ENCODE measurements around the gene COBLL1. TPM values are rescaled to one million over a fixed set of nuclear protein-coding genes. Genes with fewer than 3 reads are reported as not detected.

The COBLL1 gene
- total and polyA plus RNA-seq, 2 experiments from 2014 or later = 87.3 to 146 TPM

- 48% methylated on average over 2 of the region's 2 CpGs for WGBS (ENCODE audit: low lambda C conversion rate, missing lambda C conversion rate)
- no peak for DNase-seq (ENCODE audit: low spot score)
- Histone ChIP-seq H3K9me3 (ENCODE audit: low read depth) (no peaks in the 10 kb centered on the region), H3K4me3 (no peak overlapping the region), H2AFZ (no peak overlapping the region), H3K4me2 (no peak overlapping the region), H3K27me3 (no peaks in the 10 kb centered on the region), H3K36me3 (replicated peaks; ENCODE audit: insufficient read depth, low read depth) (no peaks in the 10 kb centered on the region), H3K4me1 (ENCODE audit: insufficient read depth) (no peaks in the 10 kb centered on the region), H4K20me1 (ENCODE audit: insufficient read depth, poor library complexity, severe bottlenecking) (no peaks in the 10 kb centered on the region), H3K9me2 (replicated peaks; ENCODE audit: insufficient read depth) (no peaks in the 10 kb centered on the region), H3K79me2 (no peaks in the 10 kb centered on the region), H3K27ac (no peak overlapping the region)
- no peak for TF ChIP-seq EZH2 (IDR thresholded peaks at IDR 0.05; ENCODE audit: borderline replicate concordance)
- TF ChIP-seq CTCF (IDR thresholded peaks at IDR 0.05; ENCODE audit: poor library complexity) = no peak
- no peak for TF ChIP-seq EZH2phosphoT487 (IDR thresholded peaks at IDR 0.05; ENCODE audit: low read depth, severe bottlenecking, unreplicated experiment)
Measured at GRCh38 chr2:164879901-164880535, 38.4 kb upstream of the COBLL1 start.

DNA sequence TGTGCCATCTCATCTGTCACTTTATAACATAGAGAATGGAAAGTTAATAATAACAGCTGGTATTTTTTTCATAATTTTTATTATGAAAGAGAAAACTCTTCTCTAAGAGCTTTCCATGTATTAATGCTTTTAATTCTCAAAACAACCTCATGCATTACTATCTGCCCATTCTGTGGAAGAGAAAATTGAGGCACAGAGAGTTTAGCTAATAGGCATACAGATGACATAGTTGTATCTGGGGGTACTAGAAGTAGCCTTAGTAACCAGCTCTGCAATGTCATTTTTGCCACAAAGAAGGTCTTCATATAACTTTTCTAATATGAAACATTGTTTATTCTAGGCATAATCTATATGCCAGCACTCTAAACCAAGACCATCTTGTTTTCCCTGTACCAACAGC lies 36.3 kb upstream of the COBLL1 start:
- TF ChIP-seq EZH2 (IDR thresholded peaks at IDR 0.05; ENCODE audit: borderline replicate concordance) (no peak), CTCF (IDR thresholded peaks at IDR 0.05; ENCODE audit: poor library complexity) (no peak), EZH2phosphoT487 (IDR thresholded peaks at IDR 0.05; ENCODE audit: low read depth, severe bottlenecking, unreplicated experiment) (no peak)
- no peaks in the 10 kb centered on the region for H3K27me3 ChIP-seq
- H3K79me2 ChIP-seq = no peaks in the 10 kb centered on the region
- H3K9me3 ChIP-seq (ENCODE audit: low read depth) = no peaks in the 10 kb centered on the region
- H4K20me1 ChIP-seq (ENCODE audit: insufficient read depth, poor library complexity, severe bottlenecking) = no peaks in the 10 kb centered on the region
- no peak overlapping the region for H3K4me2 ChIP-seq
- no peak overlapping the region for H2AFZ ChIP-seq
- no peak for DNase-seq (ENCODE audit: low spot score)
- no peak overlapping the region for H3K27ac ChIP-seq
- no peak overlapping the region for H3K4me3 ChIP-seq
- H3K36me3 ChIP-seq (replicated peaks; ENCODE audit: insufficient read depth, low read depth) = no peaks in the 10 kb centered on the region
- no peaks in the 10 kb centered on the region for H3K9me2 ChIP-seq (replicated peaks; ENCODE audit: insufficient read depth)
- H3K4me1 ChIP-seq (ENCODE audit: insufficient read depth) = no peaks in the 10 kb centered on the region

GRCh38 chr2:164877169-164877568 lies 35.5 kb upstream of the COBLL1 start:
- WGBS (ENCODE audit: low lambda C conversion rate, missing lambda C conversion rate) = 98% methylated on average over 4 of the region's 4 CpGs
- no peaks in the 10 kb centered on the region for H3K9me3 ChIP-seq (ENCODE audit: low read depth)
- H2AFZ ChIP-seq = no peak overlapping the region
- H3K27ac ChIP-seq = no peak overlapping the region
- no peaks in the 10 kb centered on the region for H3K9me2 ChIP-seq (replicated peaks; ENCODE audit: insufficient read depth)
- no peak overlapping the region for H3K4me3 ChIP-seq
- no peaks in the 10 kb centered on the region for H3K4me1 ChIP-seq (ENCODE audit: insufficient read depth)
- H4K20me1 ChIP-seq (ENCODE audit: insufficient read depth, poor library complexity, severe bottlenecking) = no peaks in the 10 kb centered on the region
- H3K27me3 ChIP-seq = no peaks in the 10 kb centered on the region
- H3K79me2 ChIP-seq = no peaks in the 10 kb centered on the region
- H3K36me3 ChIP-seq (replicated peaks; ENCODE audit: insufficient read depth, low read depth) = no peaks in the 10 kb centered on the region
- TF ChIP-seq EZH2phosphoT487 (IDR thresholded peaks at IDR 0.05; ENCODE audit: low read depth, severe bottlenecking, unreplicated experiment) (no peak), EZH2 (IDR thresholded peaks at IDR 0.05; ENCODE audit: borderline replicate concordance) (no peak), CTCF (IDR thresholded peaks at IDR 0.05; ENCODE audit: poor library complexity) (no peak)
- H3K4me2 ChIP-seq = no peak overlapping the region
- no peak for DNase-seq (ENCODE audit: low spot score)

Measured in hepatocyte (in vitro differentiated cells).